GM19468 (cell line): Measurements from ENCODE around the gene NFE2L2.
"Not testable (repeated sequence)": the region's sequence is repeated elsewhere in the genome, so short reads cannot be mapped to it uniquely, and the experiment has no call there.

Experiments used
- ATAC-seq: cut with Tn5 transposase; IDR thresholded peaks from one replicate; pipeline ENCODE4 v1.9.1; 2021; ENCODE audit warnings: mild to moderate bottlenecking, moderate library complexity, moderate number of reproducible peaks; ENCODE audit not compliant: unreplicated experiment; ENCODE audit errors: extremely low read depth

Gene NFE2L2

DNA sequence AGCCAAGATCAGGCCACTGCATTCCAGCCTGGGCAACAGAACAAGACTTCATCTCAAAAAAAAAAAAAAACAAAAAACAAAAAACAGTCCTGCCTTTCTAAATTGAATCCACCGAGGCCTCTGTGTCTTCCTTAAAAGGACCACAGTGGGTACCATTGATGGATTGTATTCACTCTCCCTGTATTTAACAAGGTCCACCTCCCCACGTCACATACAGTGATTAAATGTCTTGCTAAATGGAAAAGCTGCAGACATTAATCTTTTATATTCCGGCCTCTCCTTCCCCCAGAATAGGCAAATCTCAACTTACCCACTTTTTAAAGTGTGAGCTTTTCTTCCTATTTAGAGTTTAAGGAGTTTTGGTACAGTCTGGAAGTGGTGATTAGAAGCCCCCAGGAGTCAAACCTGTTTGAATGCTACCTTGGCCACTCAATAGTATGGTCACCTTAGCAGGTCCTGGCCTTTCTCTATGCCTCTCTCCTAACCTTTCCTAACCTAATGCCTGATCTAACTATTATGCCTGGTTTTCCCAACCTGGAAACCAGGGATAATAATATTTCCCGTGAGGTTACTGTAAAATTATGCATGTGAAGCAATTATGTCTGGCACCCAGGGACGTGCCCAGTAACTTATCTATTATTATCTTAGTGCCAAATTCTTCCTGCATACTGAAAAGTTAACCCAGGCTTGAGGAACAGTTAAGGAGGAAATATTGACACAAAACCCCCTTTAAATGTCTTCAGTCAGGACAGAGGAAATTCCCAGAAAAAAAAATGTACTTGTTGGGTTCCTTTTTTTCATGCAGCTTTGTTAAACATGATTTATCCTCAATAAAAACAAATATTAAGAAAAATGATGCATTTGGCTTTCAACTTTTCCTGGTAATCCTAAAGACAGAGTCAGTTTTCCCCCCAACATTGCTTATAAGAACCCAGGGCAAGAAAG lies 3.1 kb downstream of the NFE2L2 start:
- no peak for ATAC-seq

DNA sequence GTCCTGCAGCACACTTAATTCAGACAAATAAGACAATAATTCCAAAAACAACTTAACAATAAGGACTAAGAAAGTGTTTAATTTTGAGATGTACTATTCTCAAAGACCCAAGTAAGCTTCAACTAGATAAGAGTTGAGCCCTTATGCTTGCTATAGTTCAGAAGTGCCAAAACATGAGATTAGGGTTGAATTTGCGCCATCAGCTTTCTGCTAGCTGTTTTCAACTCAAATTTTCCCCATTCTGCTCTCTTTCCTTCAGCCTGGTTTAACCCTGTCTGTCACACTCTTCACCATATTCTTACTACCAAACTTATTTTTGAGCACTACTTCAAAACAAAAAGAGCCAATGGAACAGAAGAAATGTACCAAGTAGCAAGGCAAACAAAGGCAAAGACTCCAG lies 4.1 kb downstream of the NFE2L2 start:
- ATAC-seq, result no peak

DNA sequence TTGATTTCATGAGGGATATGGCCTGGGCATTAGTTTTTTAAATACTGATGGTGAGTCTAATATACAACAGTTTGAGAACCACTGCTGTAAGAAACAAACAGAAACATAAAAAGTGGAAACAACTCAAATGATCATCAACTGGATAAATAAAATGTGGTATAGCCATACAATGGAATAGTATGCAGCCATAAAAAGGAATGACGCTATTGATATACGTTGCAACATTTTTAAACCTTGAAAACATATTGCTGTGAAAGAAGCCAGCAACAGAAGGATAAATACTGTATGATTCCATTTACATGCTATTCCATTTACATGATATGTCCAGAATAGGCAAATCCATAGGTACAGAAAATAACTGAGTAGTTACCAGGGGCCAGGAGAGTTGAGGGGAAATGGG lies 6.5 kb downstream of the NFE2L2 start:
- no peak for ATAC-seq

DNA sequence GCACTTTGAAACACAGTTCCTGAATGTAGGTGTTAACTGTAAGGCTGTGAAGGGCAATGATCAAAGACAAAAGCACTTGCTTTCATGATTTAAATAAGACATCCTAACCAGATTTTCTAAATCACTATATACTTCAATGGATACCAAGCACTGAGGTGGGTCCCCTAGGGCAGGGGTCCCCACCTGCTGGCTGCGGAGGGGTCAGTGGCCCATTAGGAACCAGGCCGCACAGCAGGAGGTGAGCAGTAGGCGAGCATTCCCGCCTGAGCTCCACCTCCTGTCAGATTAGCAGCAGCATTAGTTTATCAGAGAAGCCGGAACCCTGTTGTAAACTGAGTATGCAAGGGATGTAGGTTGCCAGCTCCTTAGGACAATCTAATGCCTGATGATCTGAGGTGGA lies 7.1 kb downstream of the NFE2L2 start:
- no peak for ATAC-seq

DNA sequence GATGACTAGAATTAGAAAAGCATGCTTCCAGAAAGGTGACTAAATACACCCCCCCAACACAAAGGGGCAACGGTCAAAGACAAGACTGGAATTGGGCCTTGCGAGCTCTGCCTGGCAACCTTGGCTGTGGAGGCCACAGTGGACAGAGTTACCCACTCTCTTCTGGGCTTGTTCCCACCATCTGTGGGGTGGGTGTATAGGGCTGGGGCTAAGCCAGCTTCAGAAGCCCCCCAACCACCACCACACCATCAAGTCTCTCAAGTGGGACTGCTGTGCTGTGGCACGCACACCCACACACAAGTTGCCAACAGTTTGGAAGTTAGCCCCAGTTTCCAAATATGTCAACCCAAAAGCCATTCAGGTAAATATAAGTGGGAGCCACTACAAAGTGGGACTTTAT lies 7.8 kb downstream of the NFE2L2 start:
- ATAC-seq, result no peak

DNA sequence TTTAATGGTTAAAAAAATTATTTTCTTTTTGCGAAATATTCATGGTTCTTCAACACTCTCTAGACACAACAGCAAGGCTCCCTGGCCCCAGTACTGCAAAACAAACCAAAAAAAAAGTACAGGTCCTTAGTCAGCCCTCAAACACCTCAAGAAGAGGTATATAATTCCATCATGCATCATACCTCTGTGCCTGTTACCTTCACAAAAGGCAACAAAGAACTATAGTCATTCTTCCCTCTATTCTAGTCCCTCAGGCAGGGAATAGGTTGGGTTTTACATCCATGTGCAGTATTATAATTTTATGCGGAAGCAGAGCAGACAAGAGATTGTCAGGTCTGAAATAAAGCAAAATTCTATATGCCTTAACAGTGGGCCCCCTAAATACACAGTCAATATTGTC lies 8.5 kb downstream of the NFE2L2 start:
- ATAC-seq, result no peak

DNA sequence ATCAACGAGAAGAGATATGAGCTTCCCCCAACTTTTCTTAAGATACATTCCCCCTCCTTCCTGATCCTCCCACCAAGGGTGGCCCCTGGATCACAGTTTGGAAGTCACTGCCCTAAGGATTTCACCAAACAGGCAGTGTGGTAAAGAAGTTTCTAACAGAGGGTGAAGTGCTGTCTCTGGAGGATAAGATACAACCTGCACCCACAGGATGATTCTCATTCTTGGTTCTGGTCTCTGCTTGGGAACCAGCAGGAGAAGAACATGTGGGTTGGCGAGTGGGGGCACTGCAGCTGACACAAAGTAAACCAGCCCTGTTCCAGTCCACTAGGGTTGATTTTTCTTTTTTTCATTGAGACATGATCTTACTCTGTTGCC lies 9.3 kb downstream of the NFE2L2 start:
- ATAC-seq, result no peak

DNA sequence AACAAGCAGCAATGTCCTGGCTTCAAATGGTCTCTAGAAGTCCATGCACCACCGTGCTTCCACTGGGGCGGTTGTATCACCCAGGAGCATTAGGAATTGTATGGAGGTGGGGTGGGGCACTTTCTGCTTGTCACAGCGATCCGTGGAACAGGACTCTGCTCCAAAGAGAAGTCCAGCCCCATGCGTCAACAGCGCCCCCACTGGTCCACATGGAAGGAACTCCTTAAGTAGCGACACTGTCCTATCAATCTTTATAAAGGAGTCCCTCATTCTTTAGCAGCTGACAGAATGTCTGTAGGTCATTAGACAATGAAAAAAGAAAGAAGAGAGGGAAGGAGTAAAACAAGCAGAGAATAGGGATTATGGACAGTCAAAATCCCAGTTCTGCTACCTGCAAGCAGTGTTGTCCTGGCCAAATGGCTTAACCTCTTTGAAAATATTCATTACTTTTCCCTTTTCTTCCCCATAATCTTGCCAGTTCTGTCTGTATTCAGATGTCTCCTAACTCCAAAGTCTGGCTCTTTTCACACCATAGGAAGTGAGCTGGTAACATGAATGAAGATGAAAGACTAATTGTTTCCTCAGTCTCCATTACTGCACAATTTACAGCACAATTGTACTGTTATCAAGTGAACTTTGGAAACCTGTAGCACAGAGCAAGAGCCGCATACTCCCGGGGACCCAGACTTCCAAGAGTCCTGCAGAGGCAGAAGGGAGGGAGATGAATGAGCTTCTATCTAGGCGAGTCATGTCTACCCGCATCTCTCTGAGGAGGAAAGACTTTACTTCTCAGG lies 9.9 kb downstream of the NFE2L2 start:
- ATAC-seq, result no peak

DNA sequence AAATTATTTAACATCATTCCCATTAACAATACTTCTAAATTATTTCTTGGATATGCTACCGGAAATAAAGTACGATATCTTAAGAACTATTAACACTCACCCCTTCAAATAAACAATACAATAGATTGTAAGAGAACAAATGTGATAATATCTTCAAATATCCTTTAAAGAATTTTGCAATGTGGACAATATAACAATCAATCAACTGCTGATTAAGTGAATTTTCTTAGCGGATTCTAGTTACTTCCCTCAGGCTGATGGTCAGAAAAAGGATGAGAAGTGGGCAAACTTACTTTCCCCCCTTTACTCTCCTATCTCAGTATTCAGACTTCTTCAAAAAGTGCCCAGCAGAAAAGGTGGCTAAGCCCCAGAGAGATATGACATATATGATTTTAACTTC lies 10.8 kb downstream of the NFE2L2 start:
- no peak for ATAC-seq

DNA sequence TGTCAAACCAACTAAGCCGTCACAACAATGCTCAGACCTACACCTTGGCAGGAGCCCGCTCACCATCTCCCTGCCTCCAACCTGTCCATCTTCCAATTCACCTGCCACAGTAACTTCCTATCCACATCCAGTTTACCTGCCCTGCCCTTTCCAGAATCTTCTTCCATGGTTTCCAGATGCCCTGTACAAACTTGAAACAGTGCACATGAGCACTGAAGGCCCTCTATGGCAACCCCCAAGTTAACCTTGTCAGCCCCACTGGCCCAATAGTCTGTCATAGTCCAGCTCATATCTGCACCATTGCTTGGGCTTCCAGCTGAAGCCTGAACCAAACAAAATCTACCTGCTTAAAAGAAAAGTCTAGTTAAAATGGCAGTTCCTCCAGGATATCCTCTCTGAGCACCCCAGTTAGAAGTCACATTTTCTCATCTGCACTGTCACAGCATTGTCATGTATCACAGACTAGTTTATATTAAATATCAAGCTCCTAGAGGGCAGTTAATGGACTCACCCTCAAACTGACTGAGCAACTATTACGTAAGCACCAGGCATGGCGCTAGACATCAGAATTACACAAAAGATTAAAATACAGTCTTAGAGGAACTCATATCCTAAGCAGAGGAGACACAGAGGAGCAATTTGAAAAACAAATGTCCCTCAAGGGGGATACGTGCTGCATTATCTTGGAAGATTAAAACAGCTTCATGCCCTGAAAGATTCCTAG lies 11.6 kb downstream of the NFE2L2 start:
- ATAC-seq, result no peak

DNA sequence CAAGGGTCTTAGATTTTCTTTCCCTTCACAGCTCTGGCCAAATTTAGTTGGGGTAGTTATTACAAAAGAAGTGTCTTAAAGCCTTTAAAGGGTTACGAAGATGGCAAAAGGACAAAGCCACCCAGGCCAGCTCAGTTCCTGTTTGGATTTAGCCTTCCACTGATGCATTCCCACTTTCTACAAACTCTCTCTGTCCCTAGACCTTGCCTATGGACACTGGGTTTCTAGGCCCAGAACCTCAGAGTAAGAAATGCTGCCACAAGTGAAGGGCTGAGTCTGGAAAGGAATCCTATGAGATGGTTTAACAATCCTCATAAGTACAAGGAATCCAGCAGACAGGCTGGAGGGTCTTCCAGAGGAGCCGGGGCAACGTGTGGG lies 13.4 kb downstream of the NFE2L2 start:
- ATAC-seq, result no peak

DNA sequence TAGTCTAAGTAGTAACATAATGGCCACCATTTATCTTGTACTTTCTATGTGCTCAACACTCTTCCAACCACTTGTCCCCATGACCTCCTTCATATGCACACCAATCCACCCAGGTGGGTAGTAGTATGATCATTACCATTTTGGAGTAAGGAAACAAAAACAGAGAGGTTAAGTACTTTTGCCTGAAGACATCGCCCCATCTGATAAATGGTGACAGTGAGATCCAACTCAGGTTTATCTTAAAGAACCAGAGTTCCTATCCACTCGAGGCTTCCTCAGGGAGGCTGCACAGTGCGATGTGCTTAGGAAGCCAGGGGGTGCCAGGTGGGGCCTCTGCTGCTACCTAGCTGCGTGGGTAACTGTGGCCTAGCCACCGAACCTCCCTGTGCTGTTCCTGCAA lies 14.1 kb downstream of the NFE2L2 start:
- no peak for ATAC-seq

DNA sequence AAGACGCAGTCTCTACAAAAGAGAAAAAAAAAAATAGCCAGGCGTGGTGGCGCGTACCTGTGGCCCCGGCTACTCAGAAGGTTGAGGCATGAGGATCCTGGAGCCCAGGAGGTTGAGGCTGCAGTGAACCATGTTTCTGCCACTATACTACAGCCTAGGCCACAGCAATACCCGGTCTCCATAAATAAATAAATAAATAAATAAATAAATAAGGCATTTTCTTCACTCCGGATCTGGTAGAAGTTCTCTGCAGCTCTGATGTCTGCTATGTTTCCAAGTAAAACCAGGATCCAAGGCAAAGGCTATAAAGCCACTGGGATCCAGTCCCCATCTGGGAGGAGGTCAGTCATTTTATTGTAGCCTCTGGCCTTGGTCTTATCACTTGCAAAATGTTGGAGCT lies 15.5 kb downstream of the NFE2L2 start:
- no peak for ATAC-seq

DNA sequence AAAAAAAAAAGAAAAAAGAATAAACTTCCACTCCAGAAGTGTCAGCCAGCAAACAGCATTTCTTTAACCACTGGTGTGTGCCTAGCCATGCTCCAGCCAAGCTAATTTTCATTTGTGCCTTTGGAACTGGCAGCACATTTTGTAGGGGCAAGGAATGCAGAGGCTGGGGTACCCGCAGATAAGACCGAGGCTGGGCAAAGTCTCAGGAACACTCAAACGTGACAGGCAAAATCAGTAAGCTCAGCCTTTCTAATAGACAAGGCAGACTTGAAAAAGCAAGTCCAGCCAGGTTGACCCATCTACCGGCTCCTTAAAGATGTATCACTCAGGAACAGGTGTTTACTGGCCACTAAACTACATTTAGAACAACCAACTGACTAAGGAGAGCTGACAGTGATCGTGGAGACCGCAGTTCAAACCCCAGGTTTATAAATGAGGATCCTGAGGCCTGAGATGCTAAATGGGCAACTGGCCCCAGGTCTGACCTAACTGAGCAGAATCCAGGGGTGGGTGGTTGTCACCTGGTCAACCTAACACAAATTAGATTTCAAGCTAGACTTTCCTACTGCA lies 16.7 kb downstream of the NFE2L2 start:
- no peak for ATAC-seq

DNA sequence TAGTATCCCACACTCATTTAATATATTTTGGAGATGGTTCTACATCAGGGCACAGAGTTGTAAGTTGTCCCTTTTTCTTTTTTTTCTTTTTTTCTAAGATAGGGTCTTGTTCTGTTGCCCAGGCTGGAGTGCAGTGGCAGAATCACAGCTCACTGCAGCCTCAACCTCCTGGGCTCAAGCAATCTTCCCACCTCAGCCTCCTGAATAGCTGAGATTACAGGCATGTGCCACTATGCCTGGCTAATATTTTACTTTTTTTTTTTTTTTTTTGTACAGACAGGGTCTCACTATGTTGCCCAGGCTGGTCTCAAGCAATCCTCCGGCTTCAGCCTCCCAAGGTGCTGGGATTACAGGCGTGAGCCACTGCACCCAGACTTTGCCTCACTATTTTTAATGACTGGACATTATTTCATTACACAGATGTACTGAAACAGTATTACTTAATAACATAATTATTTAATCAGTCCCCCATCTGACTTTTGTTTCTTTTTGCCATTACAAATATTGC lies 17.9 kb downstream of the NFE2L2 start:
- ATAC-seq, result not testable (repeated sequence)

DNA sequence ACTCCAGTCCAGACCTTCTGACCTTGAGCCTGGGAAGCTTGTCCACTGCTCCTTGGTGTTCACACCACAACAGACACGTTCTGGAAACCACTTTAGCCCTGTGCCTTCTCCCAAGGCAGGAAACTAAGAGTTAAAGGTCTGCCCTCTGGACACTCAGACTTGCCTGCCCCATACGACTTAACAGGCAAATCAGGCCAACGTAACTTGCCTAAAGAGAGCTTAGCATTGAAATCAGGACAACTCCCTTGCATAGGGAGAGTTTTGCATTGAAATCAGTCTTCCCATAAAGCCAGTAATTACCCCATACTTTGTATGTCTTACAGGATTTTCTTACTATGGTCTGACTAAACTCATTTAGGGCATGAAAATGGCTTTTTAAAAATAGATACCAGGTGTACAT lies 18.5 kb downstream of the NFE2L2 start:
- ATAC-seq, result no peak

DNA sequence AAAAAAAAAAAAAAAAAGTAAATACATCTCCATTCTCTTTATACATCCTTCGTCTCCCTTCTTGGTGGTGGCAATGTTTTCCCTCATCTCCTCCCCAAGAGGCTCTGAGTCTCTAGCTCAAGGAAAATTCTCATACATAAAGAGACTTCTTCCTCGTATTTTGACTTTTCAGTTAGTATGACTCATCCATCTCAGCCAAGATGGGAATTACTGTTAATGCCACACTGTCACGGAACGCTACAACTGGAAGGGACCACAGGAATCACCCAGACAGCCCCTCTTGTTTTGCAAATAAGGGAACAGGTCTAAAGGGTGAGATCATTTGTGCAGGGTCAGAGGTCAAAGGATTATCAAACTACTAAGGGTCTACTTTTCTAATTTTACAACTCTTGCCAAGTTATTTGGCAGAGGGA lies 19.5 kb downstream of the NFE2L2 start:
- ATAC-seq, result no peak

DNA sequence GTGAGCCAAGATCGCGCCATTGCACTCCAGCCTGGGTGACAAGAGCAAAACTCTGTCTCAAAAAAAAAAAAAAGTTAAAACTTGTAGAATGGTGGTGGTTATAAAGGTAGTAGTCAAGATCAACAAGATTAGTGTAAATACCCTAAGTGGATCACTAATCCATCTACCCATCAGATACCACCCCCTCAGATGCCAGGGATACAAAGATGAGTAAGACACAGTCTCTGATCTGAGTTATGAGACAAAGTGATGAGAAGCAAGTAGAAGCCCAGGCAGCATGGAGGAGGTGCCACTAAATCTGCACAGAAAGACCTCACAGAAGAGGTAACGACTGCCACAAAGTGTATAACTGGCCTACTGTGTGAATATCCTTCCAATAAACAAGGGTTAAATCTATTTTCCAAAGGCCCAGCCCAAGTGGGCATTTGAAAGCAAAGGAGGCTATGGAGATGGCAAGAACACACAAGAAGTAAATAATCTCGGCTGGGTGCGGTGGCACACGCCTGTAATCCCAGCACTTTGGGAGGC lies 20.2 kb downstream of the NFE2L2 start:
- no peak for ATAC-seq

DNA sequence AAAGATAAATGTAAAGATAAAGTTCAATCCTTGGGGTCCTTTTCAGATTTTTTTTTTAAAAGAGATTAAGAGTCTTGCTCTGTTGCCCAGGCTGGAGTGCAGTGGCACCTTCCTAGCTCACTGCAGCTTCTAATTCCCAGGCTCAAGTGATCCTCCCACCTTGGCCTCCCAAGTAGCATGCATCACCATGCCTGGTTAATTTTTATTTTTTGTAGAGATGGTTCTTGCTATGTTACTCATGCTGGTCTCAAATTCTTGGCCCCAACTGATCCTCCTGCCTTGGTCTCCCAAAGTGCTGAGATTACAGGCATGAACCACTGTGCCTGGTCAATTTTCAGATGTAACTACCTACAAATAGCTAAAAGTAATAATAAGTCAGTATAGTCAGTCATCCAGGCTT lies 21.1 kb downstream of the NFE2L2 start:
- no peak for ATAC-seq

DNA sequence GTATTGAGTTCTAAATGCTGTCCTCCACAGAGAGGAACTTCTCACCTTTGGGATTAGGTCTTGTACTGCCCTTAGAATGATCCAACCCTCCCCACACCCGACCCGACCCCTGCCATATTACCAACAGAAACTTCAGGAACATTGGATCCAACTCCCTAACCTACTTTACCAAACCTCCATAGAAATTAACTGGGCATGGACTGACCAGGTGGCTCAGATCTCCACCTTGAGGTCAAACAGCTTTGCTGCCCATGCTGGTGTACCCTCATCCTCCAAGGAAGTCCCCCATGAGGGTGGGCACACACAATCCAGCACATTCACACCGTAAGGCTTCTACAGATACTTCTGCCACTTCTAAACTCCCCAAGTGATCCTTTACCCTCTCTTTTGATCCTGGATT lies 21.5 kb downstream of the NFE2L2 start:
- no peak for ATAC-seq
